Forelimb muscle (tissue), 1 donor: ENCODE results near the gene PBX1. TPM values are rescaled to one million over a fixed set of nuclear protein-coding genes. Genes with fewer than 3 reads are reported as not detected.

ENCODE experiments used
- DNase-seq: peaks from one replicate; pipeline ENCODE4 v3.0.0-alpha.2; 2013; ENCODE audit warnings: low read depth
- polyA plus RNA-seq: library from polyadenylated mRNA; unstranded; fragments of 120-200 nt; gene quantifications from one replicate; pipeline ENCODE4 v1.2.1, GENCODE V29; 2013; ENCODE audit not compliant: insufficient read length

The PBX1 gene
- polyA plus RNA-seq, 1 donor = 57.3 TPM

GRCh38 chr1:164617377-164618201, 58.6 kb downstream of the PBX1 start:
- DNase-seq = no peak

GRCh38 chr1:164618202-164618564, 59.2 kb downstream of the PBX1 start:
- no peak for DNase-seq

- no peak for DNase-seq
Observed at GRCh38 chr1:164619006-164619784, 60.2 kb downstream of the PBX1 start.

- no peak for DNase-seq
Observed at GRCh38 chr1:164622068-164622845, 63.3 kb downstream of the PBX1 start.

GRCh38 chr1:164623805-164624204, 64.8 kb downstream of the PBX1 start:
- no peak for DNase-seq

- no peak for DNase-seq
Observed at GRCh38 chr1:164624400-164624799, 65.4 kb downstream of the PBX1 start.

GRCh38 chr1:164625004-164625617, 66.1 kb downstream of the PBX1 start:
- no peak for DNase-seq

GRCh38 chr1:164628772-164629171, 69.8 kb downstream of the PBX1 start:
- no peak for DNase-seq

- no peak for DNase-seq
Observed at GRCh38 chr1:164629971-164630370, 71.0 kb downstream of the PBX1 start.

GRCh38 chr1:164630626-164631396, 71.8 kb downstream of the PBX1 start:
- no peak for DNase-seq

GRCh38 chr1:164631751-164632150, 72.8 kb downstream of the PBX1 start:
- no peak for DNase-seq

- DNase-seq = no peak
Observed at GRCh38 chr1:164633997-164634396, 75.0 kb downstream of the PBX1 start.

- no peak for DNase-seq
Observed at GRCh38 chr1:164635059-164635802, 76.2 kb downstream of the PBX1 start.

GRCh38 chr1:164635803-164636731, 77.1 kb downstream of the PBX1 start:
- no peak for DNase-seq

- no peak for DNase-seq
Observed at GRCh38 chr1:164636757-164637156, 77.8 kb downstream of the PBX1 start.

GRCh38 chr1:164637461-164638375, 78.7 kb downstream of the PBX1 start:
- DNase-seq = peak; percentile 29

- no peak for DNase-seq
Observed at GRCh38 chr1:164638492-164639202, 79.7 kb downstream of the PBX1 start.
